NCI-H748 (cell line): ENCODE results near the gene SOX14.

Experiments
- DNase-seq: peaks from one replicate; lab custom pipeline; 2025; ENCODE audit not compliant: unreplicated experiment; lab: John Stamatoyannopoulos, UW

Gene SOX14

GRCh38 chr3:137767538-137768360 is 3.6 kb downstream of the SOX14 start:
- DNase-seq: peak; percentile 57

- DNase-seq: peak; percentile 31
Observed at GRCh38 chr3:137768361-137769321, 4.5 kb downstream of the SOX14 start.

- DNase-seq: no peak
Observed at GRCh38 chr3:137769322-137770065, 5.4 kb downstream of the SOX14 start.

GRCh38 chr3:137770066-137770834 is 6.1 kb downstream of the SOX14 start:
- no peak for DNase-seq

- peak; percentile 60 for DNase-seq
Observed at GRCh38 chr3:137770835-137771399, 6.8 kb downstream of the SOX14 start.

GRCh38 chr3:137771401-137772213 is 7.5 kb downstream of the SOX14 start:
- peak; percentile 18 for DNase-seq

GRCh38 chr3:137772214-137772955 is 8.3 kb downstream of the SOX14 start:
- no peak for DNase-seq

- no peak for DNase-seq
Observed at GRCh38 chr3:137778941-137779340, 14.8 kb downstream of the SOX14 start.

GRCh38 chr3:137787529-137787928 is 23.4 kb downstream of the SOX14 start:
- no peak for DNase-seq

- no peak for DNase-seq
Observed at GRCh38 chr3:137789236-137789635, 25.1 kb downstream of the SOX14 start.

GRCh38 chr3:137792626-137793271 is 28.6 kb downstream of the SOX14 start:
- DNase-seq: peak; percentile 5

- no peak for DNase-seq
Observed at GRCh38 chr3:137796993-137797392, 32.9 kb downstream of the SOX14 start.

GRCh38 chr3:137803215-137803614 is 39.1 kb downstream of the SOX14 start:
- DNase-seq: no peak

GRCh38 chr3:137807998-137808397 is 43.9 kb downstream of the SOX14 start:
- no peak for DNase-seq

GRCh38 chr3:137809509-137809908 is 45.4 kb downstream of the SOX14 start:
- no peak for DNase-seq

GRCh38 chr3:137812023-137812422 is 47.9 kb downstream of the SOX14 start:
- no peak for DNase-seq

GRCh38 chr3:137815251-137815650 is 51.1 kb downstream of the SOX14 start:
- no peak for DNase-seq
